SJCRH30 (cell line): ENCODE data around the gene ELL2. TPM values are rescaled to one million over a fixed set of nuclear protein-coding genes. Genes with fewer than 3 reads are reported as not detected.
"Not testable (repeated sequence)": the region's sequence is repeated elsewhere in the genome, so short reads cannot be mapped to it uniquely, and the experiment has no call there.

Experiments
- DNase-seq, 2 experiments: peaks; one replicate each; pipeline ENCODE4 v3.0.0-alpha.2; 2015 to 2020
- H3K27ac ChIP-seq: fragments of 250-450 bp; sonication (Bioruptor Pico); 2 replicates; pipeline ENCODE4 v1.5.1; 2020; ENCODE audit warnings: mild to moderate bottlenecking, moderate library complexity
- H3K27me3 ChIP-seq: fragments of 250-450 bp; sonication (Bioruptor Pico); 2 replicates; pipeline ENCODE4 v1.5.1; 2020; ENCODE audit warnings: mild to moderate bottlenecking, moderate library complexity
- H3K36me3 ChIP-seq: fragments of 250-450 bp; sonication (Bioruptor Pico); 2 replicates; pipeline ENCODE4 v1.5.1; 2020; ENCODE audit warnings: mild to moderate bottlenecking, moderate library complexity
- H3K4me1 ChIP-seq: fragments of 250-450 bp; sonication (Bioruptor Pico); 2 replicates; pipeline ENCODE4 v1.5.1; 2020; ENCODE audit warnings: mild to moderate bottlenecking, moderate library complexity
- H3K4me3 ChIP-seq: fragments of 250-450 bp; sonication (Bioruptor Pico); 2 replicates; pipeline ENCODE4 v1.5.1; 2020; ENCODE audit warnings: mild to moderate bottlenecking, moderate library complexity
- H3K9me3 ChIP-seq: fragments of 250-450 bp; sonication (Bioruptor Pico); replicated peaks from 2 replicates; pipeline ENCODE4 v1.5.1; 2020; ENCODE audit warnings: mild to moderate bottlenecking, moderate library complexity
- total RNA-seq: library from RNA; depleted of rRNA; stranded (reverse); fragments of >200 nt; shearing (Covaris generic); gene quantifications from 2 replicates; pipeline ENCODE4 v1.2.3, GENCODE V29; 2014

ELL2 gene
- total RNA-seq, 1 experiment from 2014 or later: 3.6 TPM

- Histone ChIP-seq H3K4me3 (no peak overlapping the region), H3K27me3 (no peaks in the 10 kb centered on the region)
- DNase-seq: no peak
Observed at GRCh38 chr5:95921501-95921900, 40.1 kb downstream of the ELL2 start.

DNA sequence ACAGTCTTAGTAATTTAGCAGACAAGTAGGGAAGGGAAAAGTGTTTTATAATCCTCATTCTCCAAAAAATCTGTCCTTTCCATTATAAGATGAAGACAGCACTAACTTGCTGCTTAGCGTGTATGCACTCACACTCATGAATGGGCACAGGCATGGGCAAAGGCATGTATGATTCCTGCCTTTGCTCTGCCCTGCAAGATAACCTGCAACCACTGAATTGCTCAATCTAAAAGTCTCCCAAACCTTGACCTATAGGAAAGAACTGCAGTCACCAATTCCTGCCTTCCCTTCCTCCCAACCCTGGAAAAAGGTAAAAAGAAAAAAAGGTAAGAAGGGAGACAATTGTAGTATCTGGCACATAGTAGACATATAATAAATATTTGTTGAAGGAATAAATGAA lies 40.8 kb downstream of the ELL2 start:
- Histone ChIP-seq H3K9me3 (no peaks in the 10 kb centered on the region), H3K27ac (no peak overlapping the region), H3K4me1 (no peaks in the 10 kb centered on the region), H3K27me3 (no peaks in the 10 kb centered on the region), H3K36me3 (no peaks in the 10 kb centered on the region), H3K4me3 (no peak overlapping the region)
- DNase-seq: no peak

More at GRCh38 chr5:95921501-95921900, 40.1 kb downstream of the ELL2 start:
- no peaks in the 10 kb centered on the region for H3K9me3 ChIP-seq
- no peaks in the 10 kb centered on the region for H3K36me3 ChIP-seq
- H3K27ac ChIP-seq: no peak overlapping the region
- no peaks in the 10 kb centered on the region for H3K4me1 ChIP-seq

- H3K36me3 ChIP-seq: no peaks in the 10 kb centered on the region
- no peak overlapping the region for H3K4me3 ChIP-seq
- no peaks in the 10 kb centered on the region for H3K9me3 ChIP-seq
- H3K27me3 ChIP-seq: no peaks in the 10 kb centered on the region
- no peaks in the 10 kb centered on the region for H3K4me1 ChIP-seq
- H3K27ac ChIP-seq: no peak overlapping the region
- no peak for DNase-seq
Observed at GRCh38 chr5:95919658-95920057, 42.0 kb downstream of the ELL2 start.

GRCh38 chr5:95918421-95919006 lies 43.1 kb downstream of the ELL2 start:
- no peak for DNase-seq
- Histone ChIP-seq H3K36me3 (no peaks in the 10 kb centered on the region), H3K27ac (no peak overlapping the region), H3K4me1 (no peaks in the 10 kb centered on the region), H3K27me3 (no peaks in the 10 kb centered on the region), H3K9me3 (no peaks in the 10 kb centered on the region), H3K4me3 (no peak overlapping the region)

GRCh38 chr5:95917207-95917606 lies 44.4 kb downstream of the ELL2 start:
- Histone ChIP-seq H3K27ac (no peak overlapping the region), H3K9me3 (no peaks in the 10 kb centered on the region), H3K4me3 (no peak overlapping the region), H3K36me3 (no peaks in the 10 kb centered on the region), H3K27me3 (no peaks in the 10 kb centered on the region), H3K4me1 (no peaks in the 10 kb centered on the region)
- no peak for DNase-seq

DNA sequence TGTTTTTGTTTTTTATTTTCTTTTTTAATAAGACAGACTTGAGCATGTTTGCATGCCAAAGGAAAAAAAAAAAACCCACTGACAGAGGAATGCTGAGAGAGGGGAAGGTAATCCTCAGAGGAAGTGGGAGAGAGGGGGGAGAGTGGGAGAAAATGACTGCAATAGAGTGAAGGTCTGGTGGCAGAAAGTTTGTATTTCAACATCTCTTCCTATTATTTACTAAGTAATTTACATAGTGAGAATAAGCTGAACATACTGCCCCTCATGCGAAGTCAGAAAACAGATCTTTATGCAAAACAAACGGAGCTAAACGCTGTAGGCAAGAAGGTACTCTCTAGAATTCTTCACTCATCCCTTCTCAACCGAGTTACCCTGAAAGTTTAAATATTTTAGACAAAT lies 45.0 kb downstream of the ELL2 start:
- H3K27me3 ChIP-seq: no peaks in the 10 kb centered on the region
- H3K36me3 ChIP-seq: no peaks in the 10 kb centered on the region
- no peaks in the 10 kb centered on the region for H3K9me3 ChIP-seq
- H3K27ac ChIP-seq: no peak overlapping the region
- H3K4me1 ChIP-seq: no peaks in the 10 kb centered on the region
- no peak overlapping the region for H3K4me3 ChIP-seq
- no peak for DNase-seq

GRCh38 chr5:95915999-95916686 lies 45.5 kb downstream of the ELL2 start:
- no peak for DNase-seq
- Histone ChIP-seq H3K27me3 (no peaks in the 10 kb centered on the region), H3K27ac (no peak overlapping the region), H3K4me3 (no peak overlapping the region), H3K4me1 (no peaks in the 10 kb centered on the region), H3K9me3 (no peaks in the 10 kb centered on the region), H3K36me3 (no peaks in the 10 kb centered on the region)

- no peaks in the 10 kb centered on the region for H3K27me3 ChIP-seq
- H3K4me3 ChIP-seq: no peak overlapping the region
- peak in 1 of 2 experiments; percentile 4 for DNase-seq
- no peaks in the 10 kb centered on the region for H3K4me1 ChIP-seq
- H3K9me3 ChIP-seq: no peaks in the 10 kb centered on the region
- no peaks in the 10 kb centered on the region for H3K36me3 ChIP-seq
- no peak overlapping the region for H3K27ac ChIP-seq
Observed at GRCh38 chr5:95913663-95914062, 48.0 kb downstream of the ELL2 start.

GRCh38 chr5:95912029-95912428 lies 49.6 kb downstream of the ELL2 start:
- Histone ChIP-seq H3K4me3 (no peak overlapping the region), H3K36me3 (no peaks in the 10 kb centered on the region), H3K4me1 (no peaks in the 10 kb centered on the region), H3K27me3 (no peaks in the 10 kb centered on the region), H3K9me3 (no peaks in the 10 kb centered on the region), H3K27ac (no peak overlapping the region)
- no peak for DNase-seq

- H3K27me3 ChIP-seq: no peaks in the 10 kb centered on the region
- no peaks in the 10 kb centered on the region for H3K9me3 ChIP-seq
- no peak overlapping the region for H3K27ac ChIP-seq
- no peak for DNase-seq
- no peaks in the 10 kb centered on the region for H3K36me3 ChIP-seq
- H3K4me1 ChIP-seq: no peaks in the 10 kb centered on the region
- H3K4me3 ChIP-seq: no peak overlapping the region
Observed at GRCh38 chr5:95910521-95910920, 51.1 kb downstream of the ELL2 start.

DNA sequence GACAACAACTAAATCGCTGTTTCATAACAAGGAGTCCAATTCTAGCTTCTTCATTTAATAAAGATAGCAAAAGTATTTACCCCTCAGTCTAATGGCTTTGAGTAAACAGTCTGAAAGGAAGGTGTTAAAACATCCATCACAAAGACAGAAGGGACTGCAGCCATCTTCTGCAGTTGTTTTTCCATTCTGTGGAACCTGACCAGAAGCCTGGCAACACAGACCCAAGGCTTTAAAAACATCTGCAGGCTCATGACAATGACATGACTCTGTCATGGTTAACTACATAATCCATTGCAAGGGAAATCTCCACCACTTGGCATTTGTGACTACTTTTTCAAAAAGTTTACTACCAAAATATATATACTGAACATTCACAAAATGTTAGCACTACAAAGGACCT lies 51.9 kb downstream of the ELL2 start:
- H3K36me3 ChIP-seq: no peaks in the 10 kb centered on the region
- H3K4me3 ChIP-seq: no peak overlapping the region
- no peaks in the 10 kb centered on the region for H3K4me1 ChIP-seq
- H3K27me3 ChIP-seq: no peaks in the 10 kb centered on the region
- no peaks in the 10 kb centered on the region for H3K9me3 ChIP-seq
- no peak for DNase-seq
- H3K27ac ChIP-seq: no peak overlapping the region

DNA sequence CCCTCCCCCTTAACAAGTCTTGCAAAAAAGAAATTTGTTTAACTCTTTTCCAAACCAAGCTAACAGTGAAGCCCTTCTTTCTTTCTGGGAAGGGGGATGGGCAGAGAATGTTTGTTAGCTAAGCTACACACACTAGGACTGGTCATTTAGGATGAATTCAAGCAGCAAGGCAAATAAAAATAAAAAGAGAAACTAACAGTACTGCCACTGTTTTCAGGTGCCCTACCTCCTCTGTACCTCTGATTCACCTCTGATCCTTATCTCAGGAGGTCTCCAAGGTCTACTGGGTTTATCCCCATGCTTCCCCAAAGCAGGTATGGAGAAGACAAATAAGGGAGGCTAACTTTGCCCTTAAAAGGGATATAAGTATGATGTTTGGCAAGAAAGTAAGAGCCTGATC lies 52.9 kb downstream of the ELL2 start:
- no peak overlapping the region for H3K27ac ChIP-seq
- no peaks in the 10 kb centered on the region for H3K4me1 ChIP-seq
- H3K4me3 ChIP-seq: no peak overlapping the region
- no peak for DNase-seq
- no peaks in the 10 kb centered on the region for H3K36me3 ChIP-seq
- H3K27me3 ChIP-seq: no peaks in the 10 kb centered on the region
- no peaks in the 10 kb centered on the region for H3K9me3 ChIP-seq

DNA sequence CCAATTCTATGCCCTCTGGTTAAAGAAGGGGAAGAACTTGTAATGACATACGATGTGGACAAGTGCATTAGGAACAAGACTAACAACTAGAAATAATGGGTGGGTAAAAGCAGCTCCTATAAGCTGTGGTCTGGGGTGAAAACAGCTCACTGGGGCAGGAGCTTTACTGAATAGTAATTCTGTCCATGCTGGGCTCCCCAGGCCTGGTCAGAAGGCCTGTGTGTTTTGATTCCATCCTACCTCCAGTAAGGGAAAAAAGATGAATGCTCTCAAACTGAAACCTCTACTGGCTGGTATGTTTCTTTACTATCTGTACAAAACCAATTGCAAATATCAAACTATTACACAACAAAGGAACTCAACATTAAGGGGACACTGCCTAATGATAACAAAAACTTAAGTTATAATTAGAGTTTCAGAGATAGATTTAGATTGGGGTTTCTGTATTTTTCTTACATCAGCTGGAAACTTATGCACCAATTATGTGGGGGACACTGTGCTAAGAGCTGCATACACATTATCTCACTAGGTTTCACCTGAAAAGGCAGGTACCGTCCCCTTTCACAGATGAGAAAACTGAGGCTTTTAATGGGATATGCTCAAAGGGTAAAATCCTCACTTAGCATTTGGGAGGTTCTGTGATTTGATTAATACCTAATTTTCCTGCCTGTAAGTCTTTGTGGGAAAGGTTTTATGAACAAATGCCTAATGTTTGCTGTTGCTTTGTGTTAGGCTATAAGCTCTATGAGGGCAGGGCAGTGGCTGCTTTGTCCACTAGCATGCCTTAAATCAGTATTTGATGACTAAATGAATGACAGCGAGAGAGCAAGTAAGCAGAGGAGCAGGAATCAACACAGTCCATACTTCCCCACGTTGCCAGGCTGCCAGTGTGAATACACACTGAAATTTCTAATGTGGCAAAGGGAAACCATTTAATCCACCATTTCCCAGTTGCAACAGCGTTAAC lies 53.6 kb downstream of the ELL2 start:
- Histone ChIP-seq H3K27me3 (no peaks in the 10 kb centered on the region), H3K4me3 (no peak overlapping the region), H3K9me3 (no peaks in the 10 kb centered on the region), H3K4me1 (no peaks in the 10 kb centered on the region), H3K36me3 (no peaks in the 10 kb centered on the region), H3K27ac (no peak overlapping the region)
- no peak for DNase-seq

DNA sequence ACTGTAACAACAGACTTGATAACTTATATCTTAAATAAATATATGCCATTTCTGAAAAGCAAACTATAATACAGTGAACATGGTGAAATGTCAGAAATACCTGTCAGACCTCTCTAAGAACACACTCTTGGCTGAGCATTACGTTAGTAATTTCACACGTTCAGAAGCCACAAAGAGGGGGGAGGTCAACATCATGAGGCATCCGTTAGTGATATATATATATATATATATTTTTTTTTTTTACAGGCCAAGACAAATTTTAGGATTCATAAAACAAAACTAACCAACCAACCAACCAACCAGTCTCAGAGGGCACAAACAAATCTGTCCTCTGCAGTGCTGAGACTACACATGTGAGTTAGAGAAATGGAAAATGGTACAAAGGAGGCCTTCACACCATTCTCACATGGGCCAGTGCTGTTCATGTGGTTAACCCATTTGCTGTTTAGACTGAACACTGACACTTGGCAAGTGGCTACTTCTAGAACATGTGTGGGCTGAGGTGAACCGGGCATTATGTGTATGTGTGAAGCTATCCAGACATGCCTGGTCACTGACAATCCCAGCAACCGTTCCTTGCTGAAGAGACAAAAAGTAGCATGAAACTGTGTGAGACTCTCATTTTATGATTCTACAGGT lies 54.5 kb downstream of the ELL2 start:
- H3K36me3 ChIP-seq: no peaks in the 10 kb centered on the region
- H3K4me3 ChIP-seq: no peak overlapping the region
- no peaks in the 10 kb centered on the region for H3K4me1 ChIP-seq
- DNase-seq: no peak
- H3K27me3 ChIP-seq: no peaks in the 10 kb centered on the region
- no peaks in the 10 kb centered on the region for H3K9me3 ChIP-seq
- H3K27ac ChIP-seq: no peak overlapping the region

DNA sequence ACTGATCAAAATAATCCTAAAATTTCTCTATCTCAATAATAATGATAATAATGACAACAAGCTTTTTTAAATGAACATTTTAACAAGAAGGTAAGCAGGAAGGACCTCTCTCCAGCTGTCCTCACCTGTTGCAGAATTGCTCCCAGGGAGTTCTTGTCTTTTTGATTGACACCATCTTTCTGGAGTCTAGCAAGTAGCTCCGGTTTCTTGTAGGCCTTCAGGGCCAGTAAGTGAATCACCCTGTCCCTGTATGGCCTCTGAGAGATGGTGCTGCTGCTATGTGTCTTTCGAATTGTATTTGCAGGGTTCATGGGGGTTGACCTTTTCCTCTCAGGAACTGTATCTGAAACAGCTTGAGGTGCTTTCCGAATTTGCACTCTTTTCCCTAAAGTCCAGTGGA lies 55.3 kb downstream of the ELL2 start:
- H3K4me1 ChIP-seq, DNase-seq, H3K4me3 ChIP-seq, H3K27me3 ChIP-seq, H3K9me3 ChIP-seq, H3K27ac ChIP-seq, H3K36me3 ChIP-seq: not testable (repeated sequence)
